PC-3 (cell line): ENCODE measurements around the gene LTBR.

Source experiments
- EZH2 ChIP-seq: fragments of 300-600 bp; sonication (generic); IDR thresholded peaks from one replicate; pipeline ENCODE4 v1.6.1; 2017; ENCODE audit warnings: antibody characterized with exemption, mild to moderate bottlenecking, low read length; ENCODE audit not compliant: unreplicated experiment
- EZH2phosphoT487 ChIP-seq: fragments of 300-600 bp; sonication (generic); IDR thresholded peaks from 2 replicates; pipeline ENCODE4 v1.6.1; 2018; ENCODE audit warnings: mild to moderate bottlenecking, antibody characterized with exemption, low read length, borderline replicate concordance
- TF ChIP-seq, protein P1 (sequence below): fragments of 300-600 bp; sonication (generic); conservative IDR thresholded peaks from 2 replicates; pipeline ENCODE4 v1.5.1; 2017; ENCODE audit warnings: antibody characterized with exemption, low read depth, mild to moderate bottlenecking, low read length

DNA sequence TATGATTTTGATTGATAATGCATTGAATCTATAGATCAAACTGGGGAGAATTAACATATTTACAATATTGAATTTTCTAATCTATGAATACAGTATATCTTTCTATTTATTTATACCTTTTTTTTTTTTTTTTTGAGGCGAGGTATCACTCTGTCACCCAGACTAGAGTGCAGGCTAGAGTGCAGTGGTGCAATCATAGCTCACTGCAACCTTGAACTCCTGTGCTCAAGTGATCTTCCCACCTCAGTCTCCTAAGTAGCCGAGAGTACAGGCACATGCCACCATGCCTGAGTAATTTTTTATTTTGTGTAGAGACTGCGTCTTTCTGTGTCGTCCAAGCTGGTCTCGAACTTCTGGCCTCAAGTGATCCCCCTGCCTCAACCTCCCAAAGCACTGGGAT is 20.4 kb downstream of the LTBR start:
- TF ChIP-seq, protein P1, sequence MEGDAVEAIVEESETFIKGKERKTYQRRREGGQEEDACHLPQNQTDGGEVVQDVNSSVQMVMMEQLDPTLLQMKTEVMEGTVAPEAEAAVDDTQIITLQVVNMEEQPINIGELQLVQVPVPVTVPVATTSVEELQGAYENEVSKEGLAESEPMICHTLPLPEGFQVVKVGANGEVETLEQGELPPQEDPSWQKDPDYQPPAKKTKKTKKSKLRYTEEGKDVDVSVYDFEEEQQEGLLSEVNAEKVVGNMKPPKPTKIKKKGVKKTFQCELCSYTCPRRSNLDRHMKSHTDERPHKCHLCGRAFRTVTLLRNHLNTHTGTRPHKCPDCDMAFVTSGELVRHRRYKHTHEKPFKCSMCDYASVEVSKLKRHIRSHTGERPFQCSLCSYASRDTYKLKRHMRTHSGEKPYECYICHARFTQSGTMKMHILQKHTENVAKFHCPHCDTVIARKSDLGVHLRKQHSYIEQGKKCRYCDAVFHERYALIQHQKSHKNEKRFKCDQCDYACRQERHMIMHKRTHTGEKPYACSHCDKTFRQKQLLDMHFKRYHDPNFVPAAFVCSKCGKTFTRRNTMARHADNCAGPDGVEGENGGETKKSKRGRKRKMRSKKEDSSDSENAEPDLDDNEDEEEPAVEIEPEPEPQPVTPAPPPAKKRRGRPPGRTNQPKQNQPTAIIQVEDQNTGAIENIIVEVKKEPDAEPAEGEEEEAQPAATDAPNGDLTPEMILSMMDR = no peak
- TF ChIP-seq EZH2 (no peak), EZH2phosphoT487 (no peak)
